Loucy (cell line): ENCODE data around the gene CSF3R.

Experiments used
- H2AFZ ChIP-seq: fragments of 200-600 bp; sonication (generic); 2 replicates; pipeline ENCODE4 v1.6.0; 2016; ENCODE audit warnings: antibody characterized with exemption, mild to moderate bottlenecking, low read length, moderate library complexity
- H3F3A ChIP-seq: fragments of 200-600 bp; 2 replicates; pipeline ENCODE4 v1.6.0; 2016; ENCODE audit warnings: antibody characterized with exemption, low read depth, mild to moderate bottlenecking
- H3K27me3 ChIP-seq: fragments of 200-600 bp; sonication (generic); 2 replicates; pipeline ENCODE4 v1.6.1; 2014; ENCODE audit warnings: low read length, mild to moderate bottlenecking; ENCODE audit not compliant: insufficient read depth, poor library complexity, severe bottlenecking
- H3K36me3 ChIP-seq: fragments of 200-600 bp; sonication (generic); 2 replicates; pipeline ENCODE4 v1.6.1; 2016; ENCODE audit warnings: low read length; ENCODE audit not compliant: insufficient read depth
- H3K4me1 ChIP-seq: fragments of 200-600 bp; sonication (generic); 2 replicates; pipeline ENCODE4 v1.5.1; 2014; ENCODE audit warnings: low read length, mild to moderate bottlenecking; ENCODE audit not compliant: insufficient read depth, poor library complexity, severe bottlenecking
- H3K4me2 ChIP-seq: fragments of 200-600 bp; sonication (generic); 2 replicates; pipeline ENCODE4 v1.6.0; 2014; ENCODE audit warnings: antibody characterized with exemption, low read length, low read depth, mild to moderate bottlenecking; ENCODE audit not compliant: poor library complexity, severe bottlenecking
- H3K4me3 ChIP-seq: fragments of 200-600 bp; sonication (generic); 2 replicates; pipeline ENCODE4 v1.5.1; 2014; ENCODE audit warnings: low read length, mild to moderate bottlenecking, mixed read lengths; ENCODE audit not compliant: poor library complexity, severe bottlenecking
- H3K79me2 ChIP-seq: fragments of 200-600 bp; sonication (generic); 2 replicates; pipeline ENCODE4 v1.6.1; 2014; ENCODE audit warnings: low read length; ENCODE audit not compliant: insufficient read depth
- H3K9ac ChIP-seq: fragments of 200-600 bp; sonication (generic); 2 replicates; pipeline ENCODE4 v1.6.0; 2014; ENCODE audit warnings: mild to moderate bottlenecking, low read depth, low read length, moderate library complexity; ENCODE audit not compliant: poor library complexity, severe bottlenecking
- H3K9me2 ChIP-seq: fragments of 200-600 bp; sonication (generic); replicated peaks from 2 replicates; pipeline ENCODE4 v1.6.1; 2016; ENCODE audit warnings: low read depth, low read length, mixed read lengths
- H3K9me3 ChIP-seq: fragments of 200-600 bp; sonication (generic); 2 replicates; pipeline ENCODE4 v1.6.1; 2014; ENCODE audit warnings: mild to moderate bottlenecking, antibody characterized with exemption, low read length, low read depth; ENCODE audit not compliant: insufficient read depth
- H4K20me1 ChIP-seq: fragments of 200-600 bp; sonication (generic); 2 replicates; pipeline ENCODE4 v1.6.0; 2014; ENCODE audit warnings: antibody characterized with exemption, low read length, mild to moderate bottlenecking; ENCODE audit not compliant: insufficient read depth, poor library complexity, severe bottlenecking
- CTCF ChIP-seq: fragments of 200-600 bp; sonication (generic); conservative IDR thresholded peaks from 2 replicates; pipeline ENCODE4 v1.5.1; 2014; ENCODE audit warnings: mild to moderate bottlenecking, antibody characterized with exemption, low read length
- EZH2phosphoT487 ChIP-seq: fragments of 200-600 bp; IDR thresholded peaks from 2 replicates; pipeline ENCODE4 v1.6.1; 2018; ENCODE audit warnings: antibody characterized with exemption, mild to moderate bottlenecking, moderate library complexity, borderline replicate concordance

Gene CSF3R

DNA sequence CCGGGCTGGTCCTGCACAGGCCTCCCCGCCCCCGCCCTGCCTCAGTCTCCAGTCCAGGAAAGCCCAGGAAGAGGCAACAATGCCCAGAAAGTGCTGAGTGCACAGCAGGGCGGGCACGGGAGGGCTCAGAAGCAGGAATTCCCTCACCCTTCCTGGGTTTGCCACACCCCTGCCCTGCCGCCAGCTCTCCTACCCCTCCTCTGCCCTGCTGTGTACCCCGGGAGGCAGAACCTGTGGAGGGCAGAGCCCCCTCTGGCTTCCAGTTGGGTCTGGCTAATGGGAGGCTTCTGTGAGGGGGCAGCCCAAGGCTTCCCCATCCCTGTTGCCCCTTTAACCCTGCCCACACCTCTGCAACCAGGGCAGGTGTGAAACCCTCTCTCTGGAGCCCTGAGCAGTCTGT is 47.5 kb upstream of the CSF3R start:
- Histone ChIP-seq H3K36me3 (no peaks in the 10 kb centered on the region), H3K4me3 (no peak overlapping the region), H3K4me1 (no peaks in the 10 kb centered on the region), H3K9ac (no peak overlapping the region), H3K9me3 (no peaks in the 10 kb centered on the region), H3K4me2 (no peak overlapping the region), H3K79me2 (no peaks in the 10 kb centered on the region), H3K27me3 (no peaks in the 10 kb centered on the region), H4K20me1 (no peaks in the 10 kb centered on the region), H3K9me2 (no peaks in the 10 kb centered on the region), H3F3A (no peaks in the 10 kb centered on the region), H2AFZ (no peak overlapping the region)
- TF ChIP-seq CTCF (no peak), EZH2phosphoT487 (no peak)

- no peaks in the 10 kb centered on the region for H3K9me2 ChIP-seq
- H2AFZ ChIP-seq: no peak overlapping the region
- no peaks in the 10 kb centered on the region for H3K4me1 ChIP-seq
- H4K20me1 ChIP-seq: no peaks in the 10 kb centered on the region
- H3K27me3 ChIP-seq: no peaks in the 10 kb centered on the region
- no peak overlapping the region for H3K4me3 ChIP-seq
- no peaks in the 10 kb centered on the region for H3F3A ChIP-seq
- H3K36me3 ChIP-seq: no peaks in the 10 kb centered on the region
- TF ChIP-seq EZH2phosphoT487 (no peak), CTCF (no peak)
- H3K9me3 ChIP-seq: no peaks in the 10 kb centered on the region
- no peaks in the 10 kb centered on the region for H3K79me2 ChIP-seq
- H3K9ac ChIP-seq: no peak overlapping the region
- no peak overlapping the region for H3K4me2 ChIP-seq
Observed at GRCh38 chr1:36529769-36530260, 47.1 kb upstream of the CSF3R start.

- TF ChIP-seq EZH2phosphoT487 (no peak), CTCF (peak; percentile 40; the same call in 1 of the 2 replicates)
- Histone ChIP-seq H3K4me3 (no peak overlapping the region), H3K27me3 (no peaks in the 10 kb centered on the region), H2AFZ (0 out of 2 replicates have a peak overlapping the region, but pooled peaks have one; percentile 49), H3K79me2 (no peaks in the 10 kb centered on the region), H3K4me1 (no peaks in the 10 kb centered on the region), H3F3A (no peaks in the 10 kb centered on the region), H3K9me3 (no peaks in the 10 kb centered on the region), H3K9me2 (no peaks in the 10 kb centered on the region), H3K36me3 (no peaks in the 10 kb centered on the region), H3K9ac (no peak overlapping the region), H3K4me2 (no peak overlapping the region), H4K20me1 (no peaks in the 10 kb centered on the region)
Observed at GRCh38 chr1:36528361-36529349, 45.9 kb upstream of the CSF3R start.
